ENCODE measurements around the gene FAT4. TPM values are rescaled to one million over a fixed set of nuclear protein-coding genes. Genes with fewer than 3 reads are reported as not detected.

The FAT4 gene
- total RNA-seq, 1 experiment from 2014 or later, result 11.8 TPM

DNA sequence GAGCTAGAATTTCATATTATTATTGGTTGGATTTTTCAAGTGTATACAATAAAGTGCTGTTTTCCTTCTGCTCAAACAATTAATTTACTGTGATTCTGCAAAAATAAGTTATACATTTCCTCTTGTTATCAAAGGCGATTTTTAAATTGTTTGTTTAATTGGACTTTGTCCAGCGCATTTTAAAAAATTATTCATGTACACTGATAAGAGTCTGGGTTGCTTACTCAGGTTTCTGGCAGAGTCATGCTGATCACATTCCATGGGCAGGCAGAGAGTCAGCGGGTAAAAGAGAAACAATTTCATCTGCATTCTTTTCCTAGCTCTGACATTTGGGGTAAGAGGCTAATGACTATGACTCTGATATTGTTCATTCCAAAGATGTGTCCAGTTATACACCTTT, 8.9 kb downstream of the FAT4 start:
- ATAC-seq (peak; percentile 77), DNase-seq (ENCODE audit: low read depth, low spot score) (no peak)
- Histone ChIP-seq H3K27ac (ENCODE audit: low read length) (peak overlapping the region; percentile 61), H3K9me3 (ENCODE audit: control insufficient read depth, insufficient read depth, low read depth, low read length) (no peaks in the 10 kb centered on the region), H3K4me1 (ENCODE audit: control insufficient read depth, insufficient read depth, low read length) (peaks cover 31% of the 10 kb centered on the region), H3K36me3 (ENCODE audit: control insufficient read depth, insufficient read depth, low read length) (no peaks in the 10 kb centered on the region), H3K4me3 (ENCODE audit: low read depth in 2 of 2, low read length in 2 of 2) (peak overlapping the region; percentile 7 to 15; a peak in 3 of 4 replicates), H3K27me3 (ENCODE audit: control insufficient read depth, insufficient read depth, low read length) (no peaks in the 10 kb centered on the region)
- in situ Hi-C loops (cut with HindIII; ENCODE audit: low pct_unique_long_range_greater_than_20kb, low sequenced_read_pairs) (no loop called here), intact Hi-C loops (cut with micrococcal nuclease; ENCODE audit: unreplicated experiment) (no loop called here)
- TF ChIP-seq REST (IDR thresholded peaks at IDR 0.05; ENCODE audit: insufficient read depth in 1 of 2, low read depth in 2 of 2, low read length in 1 of 2) (no peak), TCF7L2 (IDR thresholded peaks at IDR 0.05; ENCODE audit: low read depth, low read length) (no peak), POLR2AphosphoS5 (IDR thresholded peaks at IDR 0.05; ENCODE audit: low read depth, low read length) (no peak), SIN3A (IDR thresholded peaks at IDR 0.05; ENCODE audit: borderline replicate concordance, insufficient read depth, low read depth, low read length) (no peak), CTCF (IDR thresholded peaks at IDR 0.05) (no peak)
- CTCF ChIA-PET, result no interaction called here
- POLR2A ChIA-PET, result no interaction called here
- BruUV-seq (replicated peaks), result no TSS peak

- Histone ChIP-seq H3K4me1 (ENCODE audit: control insufficient read depth, insufficient read depth, low read length) (peaks cover 20% of the 10 kb centered on the region), H3K27ac (ENCODE audit: low read length) (peak overlapping the region; percentile 17; the same call in 1 of the 2 replicates), H3K36me3 (ENCODE audit: control insufficient read depth, insufficient read depth, low read length) (no peaks in the 10 kb centered on the region), H3K9me3 (ENCODE audit: control insufficient read depth, insufficient read depth, low read depth, low read length) (no peaks in the 10 kb centered on the region), H3K27me3 (ENCODE audit: control insufficient read depth, insufficient read depth, low read length) (no peaks in the 10 kb centered on the region), H3K4me3 (ENCODE audit: low read depth in 2 of 2, low read length in 2 of 2) (no peak overlapping the region)
- no peak for ATAC-seq
- ChIA-PET POLR2A (no interaction called here), CTCF (no interaction called here)
- intact Hi-C loops (cut with micrococcal nuclease; ENCODE audit: unreplicated experiment) (no loop called here), in situ Hi-C loops (cut with HindIII; ENCODE audit: low pct_unique_long_range_greater_than_20kb, low sequenced_read_pairs) (no loop called here)
- no peak for TF ChIP-seq TCF7L2 (IDR thresholded peaks at IDR 0.05; ENCODE audit: low read depth, low read length)
- no peak for TF ChIP-seq POLR2AphosphoS5 (IDR thresholded peaks at IDR 0.05; ENCODE audit: low read depth, low read length)
- no peak for TF ChIP-seq CTCF (IDR thresholded peaks at IDR 0.05)
- no peak for TF ChIP-seq SIN3A (IDR thresholded peaks at IDR 0.05; ENCODE audit: borderline replicate concordance, insufficient read depth, low read depth, low read length)
- TF ChIP-seq REST (IDR thresholded peaks at IDR 0.05; ENCODE audit: insufficient read depth in 1 of 2, low read depth in 2 of 2, low read length in 1 of 2), result no peak
- BruUV-seq (replicated peaks), result no TSS peak
- no peak for DNase-seq (ENCODE audit: low read depth, low spot score)
These were observed 11.0 kb downstream of the FAT4 start for GRCh38 chr4:125325733-125326132.

Data from Panc1 (cell line).